Peyer's patch (tissue), 4 donors: ENCODE measurements around the gene RUNX1.

Experiments
- POLR2A ChIP-seq, 2 donors: fragments of 450-650 bp; IDR thresholded peaks; one replicate each; pipeline ENCODE4 v1.5.1; 2017; ENCODE audit warnings: antibody characterized with exemption in 2 of 2, mild to moderate bottlenecking in 2 of 2, moderate library complexity in 2 of 2
- TF ChIP-seq, protein P1 (sequence below), 6 experiments: fragments of 450-650 bp in 4 of 6; fragments of 200-600 bp in 2 of 6; sonication (generic) in 1 of 6; IDR thresholded peaks; one replicate each; pipeline ENCODE4 v1.5.1; 2017 to 2019; ENCODE audit warnings: antibody characterized with exemption in 6 of 6, mild to moderate bottlenecking in 3 of 6, moderate library complexity in 1 of 6

DNA sequence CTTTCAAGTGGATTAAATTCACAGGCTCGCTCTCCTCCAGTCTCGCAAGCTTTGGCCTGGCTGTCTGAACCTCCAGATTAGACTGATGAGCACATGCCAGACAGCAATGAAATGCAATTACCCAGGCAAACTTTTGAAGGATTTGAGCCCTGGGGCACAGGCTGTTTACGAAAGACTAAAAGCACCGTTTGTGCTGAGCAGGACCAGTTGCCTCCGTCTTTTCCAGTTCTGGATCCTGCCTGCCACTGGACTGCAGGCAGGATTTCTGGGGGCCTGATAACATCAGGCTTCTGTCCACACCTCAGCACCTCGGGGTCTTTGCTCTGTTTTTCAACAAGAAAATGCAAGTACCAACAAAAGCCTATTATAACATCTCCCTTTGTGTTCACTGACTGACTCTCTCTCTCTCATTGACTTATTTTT, 234.6 kb downstream of the RUNX1 start:
- TF ChIP-seq, protein P1, sequence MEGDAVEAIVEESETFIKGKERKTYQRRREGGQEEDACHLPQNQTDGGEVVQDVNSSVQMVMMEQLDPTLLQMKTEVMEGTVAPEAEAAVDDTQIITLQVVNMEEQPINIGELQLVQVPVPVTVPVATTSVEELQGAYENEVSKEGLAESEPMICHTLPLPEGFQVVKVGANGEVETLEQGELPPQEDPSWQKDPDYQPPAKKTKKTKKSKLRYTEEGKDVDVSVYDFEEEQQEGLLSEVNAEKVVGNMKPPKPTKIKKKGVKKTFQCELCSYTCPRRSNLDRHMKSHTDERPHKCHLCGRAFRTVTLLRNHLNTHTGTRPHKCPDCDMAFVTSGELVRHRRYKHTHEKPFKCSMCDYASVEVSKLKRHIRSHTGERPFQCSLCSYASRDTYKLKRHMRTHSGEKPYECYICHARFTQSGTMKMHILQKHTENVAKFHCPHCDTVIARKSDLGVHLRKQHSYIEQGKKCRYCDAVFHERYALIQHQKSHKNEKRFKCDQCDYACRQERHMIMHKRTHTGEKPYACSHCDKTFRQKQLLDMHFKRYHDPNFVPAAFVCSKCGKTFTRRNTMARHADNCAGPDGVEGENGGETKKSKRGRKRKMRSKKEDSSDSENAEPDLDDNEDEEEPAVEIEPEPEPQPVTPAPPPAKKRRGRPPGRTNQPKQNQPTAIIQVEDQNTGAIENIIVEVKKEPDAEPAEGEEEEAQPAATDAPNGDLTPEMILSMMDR (IDR thresholded peaks at IDR 0.05): no peak
- no peak for TF ChIP-seq POLR2A (IDR thresholded peaks at IDR 0.05)
